HUES6 (cell line): Measurements from ENCODE around the gene SEMA3F.

Experiments used
- H3K27ac ChIP-seq: 2 replicates; pipeline ENCODE4 v1.7.0; 2013; ENCODE audit warnings: low read depth, mild to moderate bottlenecking, low read length, inconsistent platforms
- H3K27me3 ChIP-seq: 2 replicates; pipeline ENCODE4 v1.6.1; 2013; ENCODE audit warnings: low read length; ENCODE audit not compliant: control insufficient read depth, insufficient read depth
- H3K36me3 ChIP-seq: 2 replicates; pipeline ENCODE4 v1.6.1; 2013; ENCODE audit warnings: low read length; ENCODE audit not compliant: control insufficient read depth, insufficient read depth
- H3K4me1 ChIP-seq: 2 replicates; pipeline ENCODE4 v1.6.1; 2013; ENCODE audit warnings: low read length; ENCODE audit not compliant: control insufficient read depth, insufficient read depth
- H3K4me3 ChIP-seq: 2 replicates; pipeline ENCODE4 v1.5.1; 2013; ENCODE audit warnings: low read depth, low read length
- H3K9ac ChIP-seq: one replicate; pipeline ENCODE4 v1.6.1; 2013; ENCODE audit warnings: mild to moderate bottlenecking, low read length
- H3K9me3 ChIP-seq: 2 replicates; pipeline ENCODE4 v1.6.1; 2013; ENCODE audit warnings: low read depth, low read length; ENCODE audit not compliant: control insufficient read depth, insufficient read depth

The SEMA3F gene

DNA sequence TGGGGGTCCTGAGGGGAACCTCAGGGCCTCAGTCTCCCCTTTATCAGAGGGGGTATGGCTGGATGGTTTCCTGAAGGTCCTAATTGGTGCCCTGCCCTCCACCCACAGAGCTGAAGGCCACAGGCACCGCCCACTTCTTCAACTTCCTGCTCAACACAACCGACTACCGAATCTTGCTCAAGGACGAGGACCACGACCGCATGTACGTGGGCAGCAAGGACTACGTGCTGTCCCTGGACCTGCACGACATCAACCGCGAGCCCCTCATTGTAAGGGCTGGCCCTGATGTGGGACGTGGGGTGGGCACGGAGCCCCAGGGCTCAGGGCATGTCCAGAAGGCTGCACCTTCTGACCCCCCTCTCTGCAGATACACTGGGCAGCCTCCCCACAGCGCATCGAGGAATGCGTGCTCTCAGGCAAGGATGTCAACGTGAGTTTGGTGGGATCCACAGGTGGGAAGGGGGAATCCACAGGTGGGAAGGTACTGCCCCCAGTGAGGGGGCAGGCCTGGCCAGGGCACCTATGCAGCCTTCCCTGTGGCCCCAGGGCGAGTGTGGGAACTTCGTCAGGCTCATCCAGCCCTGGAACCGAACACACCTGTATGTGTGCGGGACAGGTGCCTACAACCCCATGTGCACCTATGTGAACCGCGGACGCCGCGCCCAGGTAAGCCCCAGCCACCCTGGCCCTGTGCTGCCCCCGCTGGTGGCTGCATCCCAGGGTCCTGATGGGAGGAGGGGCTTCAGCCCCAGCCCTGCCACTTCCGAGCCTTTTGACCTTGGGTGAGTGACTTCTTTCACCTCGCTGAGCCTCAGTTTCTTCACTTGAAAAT is 18.8 kb downstream of the SEMA3F start:
- no peak overlapping the region for H3K27ac ChIP-seq
- peaks cover 20% of the 10 kb centered on the region; the same call in 1 of the 2 replicates for H3K4me1 ChIP-seq
- H3K9ac ChIP-seq: no peak overlapping the region
- H3K36me3 ChIP-seq: peaks cover 35% of the 10 kb centered on the region
- no peaks in the 10 kb centered on the region for H3K9me3 ChIP-seq
- H3K27me3 ChIP-seq: no peaks in the 10 kb centered on the region
- no peak overlapping the region for H3K4me3 ChIP-seq

DNA sequence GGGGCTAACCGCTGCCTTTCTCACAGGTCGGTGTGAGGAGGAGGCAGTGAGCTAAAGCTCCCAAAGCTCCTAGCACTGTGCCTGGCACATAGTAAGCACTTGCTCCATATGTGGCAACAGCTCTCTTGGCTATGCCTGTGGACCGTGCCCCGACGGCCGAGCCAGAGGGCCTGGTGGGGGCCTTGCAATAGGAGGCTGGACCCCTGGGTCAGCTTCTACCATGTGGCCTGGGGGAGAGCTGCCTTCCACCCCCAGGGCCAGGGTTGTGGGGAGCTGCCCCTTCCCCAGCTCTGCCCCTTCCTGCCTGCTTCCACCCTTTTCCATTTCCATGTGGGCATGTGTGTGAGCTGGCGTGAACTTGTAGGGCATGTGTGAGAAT is 19.4 kb downstream of the SEMA3F start:
- no peaks in the 10 kb centered on the region for H3K9me3 ChIP-seq
- H3K4me1 ChIP-seq: peaks cover 20% of the 10 kb centered on the region; the same call in 1 of the 2 replicates
- H3K9ac ChIP-seq: no peak overlapping the region
- peaks cover 35% of the 10 kb centered on the region for H3K36me3 ChIP-seq
- H3K27me3 ChIP-seq: no peaks in the 10 kb centered on the region
- H3K4me3 ChIP-seq: no peak overlapping the region
- H3K27ac ChIP-seq: no peak overlapping the region

- Histone ChIP-seq H3K27me3 (no peaks in the 10 kb centered on the region), H3K4me3 (no peak overlapping the region), H3K9me3 (no peaks in the 10 kb centered on the region), H3K9ac (no peak overlapping the region), H3K4me1 (peaks cover 18% of the 10 kb centered on the region; the same call in 1 of the 2 replicates), H3K36me3 (peaks cover 35% of the 10 kb centered on the region), H3K27ac (no peak overlapping the region)
Measured at GRCh38 chr3:50174947-50175524, 19.9 kb downstream of the SEMA3F start.

DNA sequence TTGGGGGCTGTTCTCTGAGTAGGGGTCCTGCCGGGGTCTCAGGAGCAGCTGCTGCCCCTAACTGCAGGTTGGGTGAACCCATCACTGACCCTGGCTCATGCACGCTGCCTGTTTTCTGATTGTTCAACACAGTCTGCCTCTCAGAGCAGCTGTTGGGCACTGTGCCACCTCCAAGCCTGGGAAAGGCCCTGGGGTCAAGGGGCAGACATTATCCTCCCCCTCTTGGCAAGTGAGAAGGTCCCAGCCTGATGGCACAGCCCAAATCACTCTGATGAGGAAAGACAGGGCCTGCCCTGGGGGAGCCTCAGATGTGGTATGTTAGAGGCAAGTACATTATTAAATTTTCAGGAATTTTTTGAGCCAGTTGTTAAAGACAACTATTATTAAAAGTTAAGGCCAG is 22.2 kb downstream of the SEMA3F start:
- Histone ChIP-seq H3K4me1 (peaks cover 6% of the 10 kb centered on the region; the same call in 1 of the 2 replicates), H3K27me3 (no peaks in the 10 kb centered on the region), H3K9me3 (no peaks in the 10 kb centered on the region), H3K4me3 (no peak overlapping the region), H3K27ac (no peak overlapping the region), H3K9ac (no peak overlapping the region), H3K36me3 (peaks cover 39% of the 10 kb centered on the region)

DNA sequence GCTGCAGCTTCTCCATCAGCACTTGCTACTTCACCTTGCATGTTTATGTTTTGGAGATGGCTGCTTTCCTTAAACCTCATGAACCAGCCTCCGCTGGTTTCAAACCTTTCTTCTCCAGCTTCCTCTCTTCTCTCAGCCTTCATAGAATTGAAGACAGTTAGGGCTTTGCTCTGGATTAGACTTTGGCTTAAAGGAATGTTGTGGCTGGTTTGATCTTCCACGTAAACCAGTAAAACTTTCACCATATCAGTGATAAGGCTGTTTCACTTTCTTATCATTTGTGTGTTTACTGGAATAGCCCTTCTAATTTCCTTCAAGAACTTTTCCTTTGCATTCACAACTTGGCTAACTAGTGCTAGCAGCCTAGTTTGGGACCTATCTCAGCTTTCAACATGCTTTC is 24.6 kb downstream of the SEMA3F start:
- Histone ChIP-seq H3K36me3 (peaks cover 45% of the 10 kb centered on the region), H3K4me1 (no peaks in the 10 kb centered on the region), H3K27me3 (no peaks in the 10 kb centered on the region), H3K4me3 (no peak overlapping the region), H3K27ac (no peak overlapping the region), H3K9me3 (no peaks in the 10 kb centered on the region), H3K9ac (no peak overlapping the region)

- Histone ChIP-seq H3K36me3 (peaks cover 46% of the 10 kb centered on the region), H3K9ac (no peak overlapping the region), H3K4me3 (no peak overlapping the region), H3K4me1 (no peaks in the 10 kb centered on the region), H3K27me3 (no peaks in the 10 kb centered on the region), H3K9me3 (no peaks in the 10 kb centered on the region), H3K27ac (no peak overlapping the region)
Measured at GRCh38 chr3:50181985-50182384, 26.9 kb downstream of the SEMA3F start.

DNA sequence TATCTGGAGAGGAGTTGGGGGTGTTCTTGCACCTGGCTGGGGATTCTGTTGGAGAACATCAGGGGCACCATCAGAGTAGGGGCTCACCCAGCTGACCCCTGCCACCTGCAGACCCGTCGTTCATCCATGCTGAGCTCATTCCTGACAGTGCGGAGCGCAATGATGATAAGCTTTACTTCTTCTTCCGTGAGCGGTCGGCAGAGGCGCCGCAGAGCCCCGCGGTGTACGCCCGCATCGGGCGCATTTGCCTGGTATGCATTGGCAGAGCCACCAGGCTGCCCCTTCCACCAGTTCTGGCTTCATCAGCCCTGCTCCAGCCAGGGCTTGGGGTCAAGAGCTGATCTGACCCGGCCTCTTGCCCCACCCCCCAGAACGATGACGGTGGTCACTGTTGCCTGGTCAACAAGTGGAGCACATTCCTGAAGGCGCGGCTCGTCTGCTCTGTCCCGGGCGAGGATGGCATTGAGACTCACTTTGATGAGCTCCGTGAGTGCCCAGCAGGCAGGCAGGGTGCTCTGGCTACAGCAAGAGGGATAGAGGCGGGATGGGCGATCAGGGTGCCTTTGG is 27.5 kb downstream of the SEMA3F start:
- Histone ChIP-seq H3K4me3 (no peak overlapping the region), H3K27ac (no peak overlapping the region), H3K9ac (no peak overlapping the region), H3K36me3 (peaks cover 41% of the 10 kb centered on the region), H3K9me3 (no peaks in the 10 kb centered on the region), H3K27me3 (no peaks in the 10 kb centered on the region), H3K4me1 (no peaks in the 10 kb centered on the region)

- H3K4me1 ChIP-seq: no peaks in the 10 kb centered on the region
- no peak overlapping the region for H3K4me3 ChIP-seq
- no peaks in the 10 kb centered on the region for H3K9me3 ChIP-seq
- H3K36me3 ChIP-seq: peaks cover 41% of the 10 kb centered on the region
- H3K9ac ChIP-seq: no peak overlapping the region
- H3K27ac ChIP-seq: no peak overlapping the region
- no peaks in the 10 kb centered on the region for H3K27me3 ChIP-seq
Measured at GRCh38 chr3:50183755-50184154, 28.6 kb downstream of the SEMA3F start.

DNA sequence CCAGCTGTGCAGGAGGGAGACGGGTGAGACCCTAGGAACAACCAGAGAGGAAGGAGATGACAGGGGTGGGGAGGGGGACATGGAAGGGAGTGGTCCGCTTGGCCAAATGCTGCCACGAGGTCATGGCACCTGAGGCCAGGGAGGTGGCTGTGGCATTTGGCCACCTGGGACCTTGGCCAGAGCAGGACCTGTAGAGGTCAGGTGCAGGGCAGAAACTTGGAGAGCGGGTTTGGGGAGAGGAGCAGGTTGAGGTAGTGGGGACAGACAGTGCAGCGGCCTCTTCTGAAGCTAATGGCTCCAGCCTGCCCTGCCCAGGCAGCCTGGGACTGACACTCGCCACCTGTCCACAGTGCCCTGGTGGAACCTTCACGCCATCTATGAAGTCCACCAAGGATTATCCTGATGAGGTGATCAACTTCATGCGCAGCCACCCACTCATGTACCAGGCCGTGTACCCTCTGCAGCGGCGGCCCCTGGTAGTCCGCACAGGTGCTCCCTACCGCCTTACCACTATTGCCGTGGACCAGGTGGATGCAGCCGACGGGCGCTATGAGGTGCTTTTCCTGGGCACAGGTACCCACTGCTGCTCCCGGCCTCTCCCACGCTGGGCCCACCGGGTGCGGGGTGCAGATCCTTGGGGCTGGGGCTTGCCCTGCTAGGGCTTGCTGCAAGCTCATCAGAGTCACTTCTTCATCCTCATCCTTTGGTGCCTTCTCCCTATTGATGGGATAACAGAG is 29.3 kb downstream of the SEMA3F start:
- H3K27ac ChIP-seq: no peak overlapping the region
- H3K27me3 ChIP-seq: no peaks in the 10 kb centered on the region
- H3K4me3 ChIP-seq: no peak overlapping the region
- H3K36me3 ChIP-seq: peaks cover 41% of the 10 kb centered on the region
- no peaks in the 10 kb centered on the region for H3K9me3 ChIP-seq
- no peak overlapping the region for H3K9ac ChIP-seq
- no peaks in the 10 kb centered on the region for H3K4me1 ChIP-seq

DNA sequence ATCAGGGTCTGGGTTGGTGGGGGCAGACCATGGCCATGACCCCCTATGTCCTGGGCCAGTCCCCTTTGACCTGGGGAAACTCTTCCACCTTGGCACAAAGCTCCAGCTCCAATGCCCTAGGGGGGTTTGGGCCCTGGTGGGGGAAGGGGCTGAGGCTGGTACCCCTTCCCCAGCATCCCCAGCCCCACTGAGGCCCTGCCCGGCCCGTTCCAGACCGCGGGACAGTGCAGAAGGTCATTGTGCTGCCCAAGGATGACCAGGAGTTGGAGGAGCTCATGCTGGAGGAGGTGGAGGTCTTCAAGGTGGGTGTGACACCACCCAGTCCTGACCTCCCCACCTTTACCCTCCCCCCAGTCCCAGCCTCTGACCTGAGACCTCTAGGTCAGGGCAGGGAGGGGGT is 30.1 kb downstream of the SEMA3F start:
- Histone ChIP-seq H3K27ac (no peak overlapping the region), H3K9ac (no peak overlapping the region), H3K4me1 (no peaks in the 10 kb centered on the region), H3K9me3 (no peaks in the 10 kb centered on the region), H3K27me3 (no peaks in the 10 kb centered on the region), H3K4me3 (no peak overlapping the region), H3K36me3 (peaks cover 41% of the 10 kb centered on the region)

DNA sequence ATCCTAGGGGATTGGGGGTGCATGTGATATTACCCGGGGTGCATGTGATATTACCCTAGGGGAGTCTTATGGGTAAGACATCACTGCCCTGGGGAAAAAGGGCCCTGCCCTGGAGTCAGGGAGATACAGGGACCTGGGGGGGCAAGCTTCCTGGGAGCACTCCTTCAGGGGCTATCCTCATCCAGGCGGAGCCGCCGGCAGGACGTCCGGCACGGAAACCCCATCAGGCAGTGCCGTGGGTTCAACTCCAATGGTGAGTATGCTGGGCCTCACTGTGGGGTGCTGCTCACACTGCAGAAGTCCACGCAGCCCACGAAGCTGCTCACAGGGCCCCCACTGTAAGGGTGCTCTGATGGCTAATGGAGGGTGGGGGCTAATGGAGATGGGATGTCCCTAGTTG is 31.0 kb downstream of the SEMA3F start:
- Histone ChIP-seq H3K27ac (no peak overlapping the region), H3K36me3 (peaks cover 41% of the 10 kb centered on the region), H3K9ac (no peak overlapping the region), H3K4me3 (no peak overlapping the region), H3K9me3 (no peaks in the 10 kb centered on the region), H3K4me1 (no peaks in the 10 kb centered on the region), H3K27me3 (no peaks in the 10 kb centered on the region)
